Measurements from ENCODE around the gene NYAP2.

Gene NYAP2

DNA sequence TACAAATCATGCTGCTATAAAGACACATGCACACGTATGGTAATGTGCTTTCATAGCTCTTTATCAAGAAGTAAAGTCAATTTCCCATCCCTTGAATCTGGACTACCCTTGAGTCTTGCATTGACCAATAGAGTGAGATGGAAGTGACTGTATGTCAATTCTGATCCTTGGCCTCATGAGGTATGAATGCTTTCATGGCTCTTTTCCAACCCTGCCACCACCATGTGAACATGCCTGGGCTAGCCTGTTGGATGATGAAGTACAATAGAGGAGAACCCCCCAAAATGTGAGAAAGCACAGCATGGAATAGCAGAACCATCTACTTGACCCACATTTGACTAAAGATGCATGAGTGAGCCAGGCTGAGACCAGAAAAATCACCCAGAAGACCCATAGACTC, 237.0 kb downstream of the NYAP2 start:
- no peak for DNase-seq
- H3K27ac ChIP-seq = no peak overlapping the region
- H3K36me3 ChIP-seq = no peaks in the 10 kb centered on the region
- intact Hi-C loops (cut with DNase I; ENCODE audit: low total_unique reads) = no loop called here
- no peaks in the 10 kb centered on the region for H3K27me3 ChIP-seq
- TF ChIP-seq, protein P1, sequence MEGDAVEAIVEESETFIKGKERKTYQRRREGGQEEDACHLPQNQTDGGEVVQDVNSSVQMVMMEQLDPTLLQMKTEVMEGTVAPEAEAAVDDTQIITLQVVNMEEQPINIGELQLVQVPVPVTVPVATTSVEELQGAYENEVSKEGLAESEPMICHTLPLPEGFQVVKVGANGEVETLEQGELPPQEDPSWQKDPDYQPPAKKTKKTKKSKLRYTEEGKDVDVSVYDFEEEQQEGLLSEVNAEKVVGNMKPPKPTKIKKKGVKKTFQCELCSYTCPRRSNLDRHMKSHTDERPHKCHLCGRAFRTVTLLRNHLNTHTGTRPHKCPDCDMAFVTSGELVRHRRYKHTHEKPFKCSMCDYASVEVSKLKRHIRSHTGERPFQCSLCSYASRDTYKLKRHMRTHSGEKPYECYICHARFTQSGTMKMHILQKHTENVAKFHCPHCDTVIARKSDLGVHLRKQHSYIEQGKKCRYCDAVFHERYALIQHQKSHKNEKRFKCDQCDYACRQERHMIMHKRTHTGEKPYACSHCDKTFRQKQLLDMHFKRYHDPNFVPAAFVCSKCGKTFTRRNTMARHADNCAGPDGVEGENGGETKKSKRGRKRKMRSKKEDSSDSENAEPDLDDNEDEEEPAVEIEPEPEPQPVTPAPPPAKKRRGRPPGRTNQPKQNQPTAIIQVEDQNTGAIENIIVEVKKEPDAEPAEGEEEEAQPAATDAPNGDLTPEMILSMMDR (IDR thresholded peaks at IDR 0.05) = no peak
- no peaks in the 10 kb centered on the region for H3K9me3 ChIP-seq
- no peak overlapping the region for H3K4me3 ChIP-seq
- no peaks in the 10 kb centered on the region for H3K4me1 ChIP-seq

DNA sequence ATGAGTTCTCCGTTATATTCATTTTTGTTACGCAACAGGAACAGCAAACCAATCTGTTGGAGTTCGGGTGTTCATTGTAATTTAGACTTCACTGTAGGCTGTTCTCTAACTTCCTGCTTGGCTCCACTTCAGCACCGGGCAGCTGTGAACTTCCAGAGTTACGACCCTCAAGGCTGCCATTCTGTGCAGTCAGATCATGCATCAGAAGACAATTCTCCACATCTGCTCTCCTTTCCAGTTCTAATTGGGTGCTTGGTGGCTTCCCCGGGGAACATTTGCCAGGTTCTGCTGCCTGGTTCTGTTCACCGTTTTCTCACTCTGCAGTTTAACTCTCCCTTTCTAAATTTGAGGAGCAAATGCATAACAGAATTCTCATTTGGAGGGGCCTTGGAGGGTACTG, 237.7 kb downstream of the NYAP2 start:
- intact Hi-C loops (cut with DNase I; ENCODE audit: low total_unique reads) = no loop called here
- H3K9me3 ChIP-seq = no peaks in the 10 kb centered on the region
- no peak overlapping the region for H3K27ac ChIP-seq
- no peaks in the 10 kb centered on the region for H3K27me3 ChIP-seq
- no peaks in the 10 kb centered on the region for H3K36me3 ChIP-seq
- no peak for DNase-seq
- TF ChIP-seq, protein P1 (IDR thresholded peaks at IDR 0.05) = no peak
- H3K4me1 ChIP-seq = no peaks in the 10 kb centered on the region
- H3K4me3 ChIP-seq = no peak overlapping the region

DNA sequence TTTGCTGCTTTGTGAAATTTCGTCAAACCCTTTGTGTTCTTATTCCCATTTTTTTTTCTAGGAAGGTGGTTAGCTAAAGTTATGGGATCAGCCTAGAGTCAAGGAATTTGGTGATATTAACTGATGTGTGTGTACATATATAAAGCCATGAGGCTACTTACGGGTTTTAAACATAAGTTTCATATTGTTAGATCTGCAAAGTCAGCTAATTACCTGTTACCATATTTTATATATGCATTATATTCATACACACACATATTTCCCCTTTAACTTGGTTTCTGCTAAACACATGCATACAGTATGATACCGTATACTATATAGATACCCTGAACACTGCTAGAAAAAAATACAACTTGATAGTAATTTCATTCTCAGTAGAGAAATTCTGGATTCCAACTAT, 241.0 kb downstream of the NYAP2 start:
- no peak for DNase-seq
- Histone ChIP-seq H3K9me3 (no peaks in the 10 kb centered on the region), H3K4me1 (no peaks in the 10 kb centered on the region), H3K27me3 (no peaks in the 10 kb centered on the region), H3K27ac (no peak overlapping the region), H3K4me3 (no peak overlapping the region), H3K36me3 (no peaks in the 10 kb centered on the region)
- TF ChIP-seq, protein P1 (IDR thresholded peaks at IDR 0.05) = no peak
- intact Hi-C loops (cut with DNase I; ENCODE audit: low total_unique reads) = no loop called here

DNA sequence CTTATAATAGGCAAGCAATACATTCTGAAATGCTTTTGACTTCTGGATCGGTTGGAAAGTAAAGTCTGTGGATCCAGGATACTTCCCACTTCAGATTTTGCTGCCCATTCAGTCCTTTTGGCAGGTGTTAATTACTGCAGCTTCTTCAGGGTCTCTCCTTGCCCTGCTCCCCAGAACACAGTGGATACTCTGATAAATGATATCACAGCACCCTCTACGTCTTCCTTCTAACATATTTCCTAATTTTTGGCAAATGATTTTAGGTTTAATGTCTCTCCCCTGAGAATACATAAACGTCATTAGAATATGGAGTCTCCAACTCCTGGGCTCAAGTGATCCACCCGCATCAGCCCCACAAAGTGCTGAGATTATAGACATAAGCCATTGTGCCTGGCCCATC, 249.8 kb downstream of the NYAP2 start:
- DNase-seq = no peak
- no peaks in the 10 kb centered on the region for H3K27me3 ChIP-seq
- intact Hi-C loops (cut with DNase I; ENCODE audit: low total_unique reads) = no loop called here
- no peaks in the 10 kb centered on the region for H3K4me1 ChIP-seq
- no peak overlapping the region for H3K4me3 ChIP-seq
- TF ChIP-seq, protein P1 (IDR thresholded peaks at IDR 0.05) = no peak
- H3K27ac ChIP-seq = no peak overlapping the region
- H3K36me3 ChIP-seq = no peaks in the 10 kb centered on the region
- H3K9me3 ChIP-seq = no peaks in the 10 kb centered on the region

DNA sequence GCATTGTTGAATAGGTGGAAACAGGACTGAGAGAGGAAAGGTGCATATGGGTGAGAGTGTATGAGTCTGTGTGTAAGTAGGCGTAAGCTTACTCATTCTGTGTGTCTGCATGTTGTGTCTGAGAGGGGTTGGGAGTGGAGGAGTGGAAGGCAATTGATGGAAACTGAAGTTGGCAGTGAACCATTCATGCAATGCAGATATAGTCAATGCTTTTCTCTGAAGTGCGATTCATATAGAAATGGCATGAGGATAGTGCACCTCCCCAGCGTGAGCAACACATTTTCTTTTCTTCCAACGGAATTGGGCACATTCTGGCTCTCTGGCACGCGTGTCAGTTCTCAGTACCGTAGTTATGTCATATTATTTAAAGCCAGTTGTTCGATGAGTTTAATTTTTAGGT, 250.5 kb downstream of the NYAP2 start:
- intact Hi-C loops (cut with DNase I; ENCODE audit: low total_unique reads) = no loop called here
- no peak for DNase-seq
- no peak overlapping the region for H3K27ac ChIP-seq
- H3K9me3 ChIP-seq = no peaks in the 10 kb centered on the region
- TF ChIP-seq, protein P1 (IDR thresholded peaks at IDR 0.05) = no peak
- no peaks in the 10 kb centered on the region for H3K27me3 ChIP-seq
- H3K4me1 ChIP-seq = no peaks in the 10 kb centered on the region
- no peak overlapping the region for H3K4me3 ChIP-seq
- no peaks in the 10 kb centered on the region for H3K36me3 ChIP-seq
